Measurements from ENCODE around the gene STX2. TPM values are rescaled to one million over a fixed set of nuclear protein-coding genes. Genes with fewer than 3 reads are reported as not detected.

Gene STX2
- total RNA-seq, 2 experiments from 2014 or later, result 18.3 to 20.0 TPM

GRCh38 chr12:130875193-130875592 is 36.1 kb upstream of the STX2 start:
- Histone ChIP-seq H3K36me3 (ENCODE audit: insufficient read depth, low read length) (peaks cover 60% of the 10 kb centered on the region), H3K9me3 (ENCODE audit: low read length) (no peaks in the 10 kb centered on the region), H3K4me1 (ENCODE audit: insufficient read depth, low read length, poor library complexity, severe bottlenecking) (peaks cover 72% of the 10 kb centered on the region), H3K4me3 (ENCODE audit: low read depth, low read length, poor library complexity, severe bottlenecking) (peak overlapping the region; percentile 100), H3K79me2 (ENCODE audit: insufficient read depth, low read depth, low read length) (peaks cover 61% of the 10 kb centered on the region), H3K9me2 (ENCODE audit: insufficient read depth, low read length) (no peaks in the 10 kb centered on the region), H3K27ac (ENCODE audit: low read depth, low read length, poor library complexity, severe bottlenecking) (peak overlapping the region; percentile 96), H3K4me2 (ENCODE audit: low read length) (peak overlapping the region; percentile 95), H2AFZ (ENCODE audit: low read length) (no peak overlapping the region), H4K20me1 (ENCODE audit: insufficient read depth, low read length) (peaks cover 35% of the 10 kb centered on the region)
- no TSS peak for BruUV-seq (replicated peaks)
- intact Hi-C loops (cut with micrococcal nuclease; ENCODE audit: unreplicated experiment), result loop anchor here (10.0 kb wide), 2 partner anchors 900 to 1190 kb away; no protein-coding TSS in a partner anchor
- ChIA-PET POLR2A (interaction anchor here (0.7 kb wide), 1 partner anchor 38 kb away, joined by 3 read pairs; no protein-coding TSS in a partner anchor), CTCF (ENCODE audit: unreplicated experiment) (no interaction called here)
- TF ChIP-seq CTCF (conservative IDR thresholded peaks at IDR 0.05; ENCODE audit: low read length) (no peak), EZH2phosphoT487 (IDR thresholded peaks at IDR 0.05; ENCODE audit: borderline replicate concordance, low read depth, low read length) (no peak)
- no peak for DNase-seq (ENCODE audit: low spot score)

DNA sequence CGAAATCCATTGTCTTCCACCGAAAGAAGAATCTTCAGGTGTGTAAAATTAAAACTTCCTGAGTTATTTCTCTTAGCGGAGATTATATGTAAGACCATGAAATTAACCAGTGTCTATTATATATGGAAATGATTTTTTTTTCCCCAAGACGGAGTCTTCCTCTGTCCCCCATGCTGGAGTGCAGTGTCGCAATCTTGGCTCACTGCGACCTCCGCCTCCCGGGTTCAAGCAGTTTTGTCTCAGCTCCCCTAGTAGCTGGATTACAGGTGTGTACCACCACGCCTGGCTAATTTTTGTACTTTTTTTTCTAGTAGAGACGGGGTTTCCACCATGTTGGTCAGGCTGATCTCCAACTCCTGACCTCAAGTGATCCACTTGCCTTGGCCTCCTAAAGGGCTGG is 35.6 kb upstream of the STX2 start:
- POLR2A ChIA-PET, result no interaction called here
- peaks cover 71% of the 10 kb centered on the region for H3K4me1 ChIP-seq (ENCODE audit: insufficient read depth, low read length, poor library complexity, severe bottlenecking)
- no peak for DNase-seq (ENCODE audit: low spot score)
- H3K36me3 ChIP-seq (ENCODE audit: insufficient read depth, low read length), result peaks cover 60% of the 10 kb centered on the region
- TF ChIP-seq EZH2phosphoT487 (IDR thresholded peaks at IDR 0.05; ENCODE audit: borderline replicate concordance, low read depth, low read length), result no peak
- TF ChIP-seq CTCF (conservative IDR thresholded peaks at IDR 0.05; ENCODE audit: low read length), result no peak
- no peaks in the 10 kb centered on the region for H3K9me3 ChIP-seq (ENCODE audit: low read length)
- H4K20me1 ChIP-seq (ENCODE audit: insufficient read depth, low read length), result peaks cover 35% of the 10 kb centered on the region
- intact Hi-C loops (cut with micrococcal nuclease; ENCODE audit: unreplicated experiment), result loop anchor here (10.0 kb wide), 2 partner anchors 900 to 1190 kb away; no protein-coding TSS in a partner anchor
- no peaks in the 10 kb centered on the region for H3K9me2 ChIP-seq (ENCODE audit: insufficient read depth, low read length)
- CTCF ChIA-PET (ENCODE audit: unreplicated experiment), result no interaction called here
- H3K27ac ChIP-seq (ENCODE audit: low read depth, low read length, poor library complexity, severe bottlenecking), result peak overlapping the region; percentile 96
- no peak overlapping the region for H2AFZ ChIP-seq (ENCODE audit: low read length)
- peak overlapping the region; percentile 95 for H3K4me2 ChIP-seq (ENCODE audit: low read length)
- H3K79me2 ChIP-seq (ENCODE audit: insufficient read depth, low read depth, low read length), result peaks cover 64% of the 10 kb centered on the region
- no TSS peak for BruUV-seq (replicated peaks)
- H3K4me3 ChIP-seq (ENCODE audit: low read depth, low read length, poor library complexity, severe bottlenecking), result peak overlapping the region; percentile 100

DNA sequence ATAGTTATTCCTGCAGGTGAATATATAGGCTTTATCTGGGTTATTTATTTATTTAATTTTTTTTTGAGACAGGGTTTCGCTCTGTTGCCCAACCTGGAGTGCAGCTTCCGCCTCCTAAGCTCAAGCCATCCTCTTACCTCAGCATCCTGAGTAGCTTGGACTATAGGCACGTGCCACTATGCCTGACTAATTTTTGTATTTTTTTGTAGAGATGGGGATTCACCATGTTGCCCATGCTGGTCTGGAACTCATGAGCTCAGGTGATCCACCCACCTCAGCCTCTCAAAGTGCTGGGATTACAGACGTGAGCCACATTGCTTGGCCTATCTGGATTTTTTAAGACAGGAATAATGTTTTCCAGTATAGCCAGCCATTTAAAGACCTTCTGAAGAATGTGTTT is 34.8 kb upstream of the STX2 start:
- DNase-seq (ENCODE audit: low spot score), result peak; percentile 60
- peak overlapping the region; percentile 100 for H3K4me3 ChIP-seq (ENCODE audit: low read depth, low read length, poor library complexity, severe bottlenecking)
- peaks cover 60% of the 10 kb centered on the region for H3K36me3 ChIP-seq (ENCODE audit: insufficient read depth, low read length)
- peak overlapping the region; percentile 95 for H3K4me2 ChIP-seq (ENCODE audit: low read length)
- no peak overlapping the region for H2AFZ ChIP-seq (ENCODE audit: low read length)
- H3K9me3 ChIP-seq (ENCODE audit: low read length), result no peaks in the 10 kb centered on the region
- peak overlapping the region; percentile 96 for H3K27ac ChIP-seq (ENCODE audit: low read depth, low read length, poor library complexity, severe bottlenecking)
- peaks cover 35% of the 10 kb centered on the region for H4K20me1 ChIP-seq (ENCODE audit: insufficient read depth, low read length)
- POLR2A ChIA-PET, result interaction anchor here (0.7 kb wide), 1 partner anchor 106 kb away, joined by 5 read pairs; no protein-coding TSS in a partner anchor
- intact Hi-C loops (cut with micrococcal nuclease; ENCODE audit: unreplicated experiment), result loop anchor here (10.0 kb wide), 2 partner anchors 901 to 1191 kb away; no protein-coding TSS in a partner anchor
- H3K79me2 ChIP-seq (ENCODE audit: insufficient read depth, low read depth, low read length), result peaks cover 64% of the 10 kb centered on the region
- H3K4me1 ChIP-seq (ENCODE audit: insufficient read depth, low read length, poor library complexity, severe bottlenecking), result peaks cover 62% of the 10 kb centered on the region
- BruUV-seq (replicated peaks), result no TSS peak
- CTCF ChIA-PET (ENCODE audit: unreplicated experiment), result no interaction called here
- no peak for TF ChIP-seq EZH2phosphoT487 (IDR thresholded peaks at IDR 0.05; ENCODE audit: borderline replicate concordance, low read depth, low read length)
- no peak for TF ChIP-seq CTCF (conservative IDR thresholded peaks at IDR 0.05; ENCODE audit: low read length)
- no peaks in the 10 kb centered on the region for H3K9me2 ChIP-seq (ENCODE audit: insufficient read depth, low read length)

Measured in OCI-LY7 (cell line).